HG03064 (cell line): ENCODE results near the gene MRPS27.
A peak's percentile ranks its signal among the peaks of the same experiment; 100 is the strongest.
"Not testable (repeated sequence)": the region's sequence is repeated elsewhere in the genome, so short reads cannot be mapped to it uniquely, and the experiment has no call there.

Experiments
- ATAC-seq: cut with Tn5 transposase; IDR thresholded peaks from one replicate; pipeline ENCODE4 v1.9.1; 2021; ENCODE audit warnings: low read depth; ENCODE audit not compliant: unreplicated experiment

The MRPS27 gene

DNA sequence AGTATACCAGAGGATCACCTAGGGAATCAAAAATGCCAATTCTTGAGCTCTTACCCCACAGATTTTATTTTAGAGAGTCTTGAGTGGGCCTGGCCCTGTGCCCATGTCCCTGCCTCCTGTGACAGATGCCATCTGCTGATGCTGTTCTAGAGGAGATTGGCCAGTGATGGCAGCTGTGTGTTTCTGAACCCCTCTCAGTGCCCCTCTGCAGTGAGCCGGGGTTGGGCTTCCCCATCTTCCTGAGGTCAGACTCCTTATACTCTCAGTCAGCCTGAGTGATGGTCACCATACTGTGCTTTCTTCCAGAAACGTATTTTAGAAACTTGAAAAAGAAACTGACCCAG lies 6.2 kb upstream of the MRPS27 start:
- ATAC-seq: no peak

- no peak for ATAC-seq
These were observed 5.7 kb upstream of the MRPS27 start for GRCh38 chr5:72325566-72326305.

DNA sequence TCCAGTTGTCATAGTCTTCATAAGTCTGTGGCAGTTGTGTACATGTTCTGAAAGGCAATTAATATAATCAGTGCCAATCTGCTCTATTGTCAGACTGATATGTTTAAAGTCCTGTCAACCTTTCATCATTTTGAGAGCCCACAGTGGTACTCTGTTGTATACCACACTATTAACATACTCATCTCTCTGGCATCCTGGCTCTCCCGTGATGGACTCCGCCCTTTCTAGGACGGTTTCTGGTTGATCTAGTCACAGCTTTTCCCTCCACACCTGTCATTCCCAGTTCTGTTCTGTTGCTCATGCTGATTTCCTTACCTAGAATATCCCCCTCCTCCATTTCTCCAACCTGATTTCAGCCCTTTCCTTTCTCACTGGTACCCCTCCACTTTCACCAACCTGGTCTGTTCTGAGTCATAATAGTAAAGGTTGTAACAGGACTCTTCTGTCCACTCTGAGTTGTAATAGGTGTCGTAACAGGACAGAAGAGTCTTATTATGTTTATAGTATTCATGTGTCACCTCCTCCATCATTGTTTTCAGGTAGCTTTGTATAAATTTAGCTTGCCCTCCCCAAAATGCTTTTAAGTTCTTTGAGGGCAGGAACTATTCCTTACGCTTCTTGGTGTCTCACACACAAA lies 4.3 kb upstream of the MRPS27 start:
- ATAC-seq: no peak

- ATAC-seq: peak; percentile 7
These were observed 535 bp downstream of the MRPS27 start for GRCh38 chr5:72319435-72319975.

- ATAC-seq: no peak
These were observed 5.4 kb downstream of the MRPS27 start for GRCh38 chr5:72314571-72315172.

DNA sequence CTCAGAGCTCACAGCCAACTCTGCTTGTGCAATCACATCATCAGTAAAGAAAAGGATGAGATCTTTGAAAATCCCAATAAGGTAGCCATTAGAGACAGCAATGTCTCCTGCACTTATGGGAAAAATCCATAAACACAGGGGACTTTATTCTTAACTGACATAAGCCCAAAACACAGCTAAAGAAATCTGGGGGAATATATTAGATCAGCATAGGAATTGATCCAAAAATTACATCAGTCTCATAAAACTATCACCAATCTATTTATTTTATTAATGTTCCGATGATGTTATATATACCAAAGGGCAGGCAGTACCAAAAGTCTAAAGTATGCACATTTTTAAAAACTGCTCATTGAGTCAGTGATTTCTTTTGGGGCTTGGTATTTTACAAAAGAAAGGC lies 6.9 kb downstream of the MRPS27 start:
- no peak for ATAC-seq

DNA sequence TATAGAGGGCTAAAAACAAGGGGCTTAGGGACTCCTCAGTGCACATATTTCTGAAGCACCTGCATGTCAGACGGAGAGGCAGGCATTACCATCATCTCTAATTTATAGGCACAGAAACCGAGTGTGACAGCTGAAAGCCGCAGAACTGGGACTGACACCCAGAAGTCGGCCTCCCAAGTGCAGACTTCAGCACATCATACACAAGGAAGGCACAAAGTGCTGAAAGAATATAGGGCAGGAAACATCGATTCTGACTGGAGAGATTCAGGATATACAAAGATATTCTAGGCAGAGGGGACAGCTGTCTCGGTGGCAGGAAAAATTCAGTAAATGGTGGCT lies 11.2 kb downstream of the MRPS27 start:
- ATAC-seq: no peak

- peak; percentile 90 for ATAC-seq
These were observed 11.8 kb downstream of the MRPS27 start for GRCh38 chr5:72307968-72308852.

GRCh38 chr5:72307573-72307967 lies 12.5 kb downstream of the MRPS27 start:
- ATAC-seq: no peak

- ATAC-seq: no peak
These were observed 14.6 kb downstream of the MRPS27 start for GRCh38 chr5:72305194-72306142.

- ATAC-seq: no peak
These were observed 17.9 kb downstream of the MRPS27 start for GRCh38 chr5:72302171-72302570.

GRCh38 chr5:72301557-72301956 lies 18.5 kb downstream of the MRPS27 start:
- ATAC-seq: peak; percentile 54

- ATAC-seq: no peak
These were observed 19.3 kb downstream of the MRPS27 start for GRCh38 chr5:72300590-72301339.

- ATAC-seq: no peak
These were observed 21.3 kb downstream of the MRPS27 start for GRCh38 chr5:72298711-72299110.

GRCh38 chr5:72298136-72298535 lies 21.9 kb downstream of the MRPS27 start:
- not testable (repeated sequence) for ATAC-seq

GRCh38 chr5:72296256-72296655 lies 23.8 kb downstream of the MRPS27 start:
- ATAC-seq: no peak

DNA sequence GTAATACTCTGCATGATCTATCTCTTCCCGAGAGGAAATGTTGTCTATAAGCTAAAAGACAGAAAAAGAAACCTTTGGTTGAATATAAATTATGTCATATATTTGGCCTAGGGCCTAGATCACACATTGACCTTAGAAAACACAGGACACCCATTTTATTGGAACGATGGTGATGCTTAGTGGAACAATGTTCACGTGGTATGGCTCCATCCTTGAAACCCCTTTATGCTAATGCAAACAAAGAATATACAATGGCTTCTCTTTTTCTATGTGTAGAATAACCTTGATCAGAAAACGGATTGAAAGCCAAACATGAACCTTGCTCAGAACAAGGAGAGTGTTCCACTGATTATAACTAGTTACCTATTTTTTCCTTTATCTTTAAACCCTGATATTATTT lies 24.5 kb downstream of the MRPS27 start:
- ATAC-seq: no peak

DNA sequence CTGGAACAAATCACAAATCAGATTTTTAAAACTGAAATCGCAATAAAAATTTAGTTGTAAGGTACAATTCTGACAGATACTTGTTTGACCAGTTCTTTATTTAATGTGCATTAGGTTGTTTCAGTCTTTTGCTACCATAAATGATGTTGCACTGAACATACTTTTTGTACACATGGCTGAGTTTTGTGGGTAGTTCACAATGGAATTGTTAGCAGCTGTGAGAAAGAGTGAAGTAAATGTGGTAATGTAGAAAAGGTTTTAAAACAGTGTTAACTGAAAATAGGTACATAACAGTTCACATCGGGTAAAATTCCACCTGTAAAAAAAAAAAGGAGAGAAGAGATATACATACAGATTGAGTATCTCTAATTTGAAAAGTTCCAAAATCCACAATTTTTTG lies 25.6 kb downstream of the MRPS27 start:
- ATAC-seq: no peak

DNA sequence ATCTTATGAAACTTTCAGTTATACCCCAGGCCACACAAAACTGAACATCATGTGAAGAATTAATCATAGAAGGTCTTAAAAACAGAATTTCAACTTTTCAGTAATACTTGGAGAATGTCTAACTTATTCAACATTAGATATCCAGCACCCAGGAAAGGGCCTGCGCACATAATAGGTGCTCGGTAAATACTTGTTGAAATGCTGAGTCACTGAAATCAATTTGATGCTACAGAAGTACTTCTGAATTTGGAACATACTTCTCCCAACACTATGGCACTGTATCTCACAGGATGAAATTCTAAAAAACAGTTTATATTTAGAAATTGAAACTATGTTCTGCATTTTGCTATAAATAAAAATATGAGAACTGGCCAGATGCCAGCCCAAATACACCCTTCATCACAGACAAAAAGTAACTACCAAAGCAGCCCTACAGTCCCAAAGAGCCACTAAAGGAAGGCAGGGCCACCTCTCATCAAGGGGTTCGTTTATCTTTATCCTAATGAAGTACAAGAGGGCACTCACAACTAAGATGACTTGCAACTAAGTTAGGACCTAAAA lies 26.5 kb downstream of the MRPS27 start:
- no peak for ATAC-seq
